GM21447 (cell line): ENCODE data around the gene FCHO1.
"Not testable (repeated sequence)": the region's sequence is repeated elsewhere in the genome, so short reads cannot be mapped to it uniquely, and the experiment has no call there.

Experiments
- ATAC-seq: cut with Tn5 transposase; IDR thresholded peaks from one replicate; pipeline ENCODE4 v1.9.1; 2021; ENCODE audit not compliant: unreplicated experiment

FCHO1 gene

GRCh38 chr19:17790059-17790780 lies 38.9 kb downstream of the FCHO1 start:
- ATAC-seq: no peak

GRCh38 chr19:17794412-17794730 lies 43.1 kb downstream of the FCHO1 start:
- no peak for ATAC-seq

- no peak for ATAC-seq
These were observed 43.6 kb downstream of the FCHO1 start, which contains the start of gene B3GNT3 for GRCh38 chr19:17794731-17795494. Gene B3GNT3, plus strand, starts transcription at chr19:17795138. Its CDS starts 12,670 bp downstream, at chr19:17807808.

- no peak for ATAC-seq
These were observed 44.2 kb downstream of the FCHO1 start for GRCh38 chr19:17795495-17795856.

DNA sequence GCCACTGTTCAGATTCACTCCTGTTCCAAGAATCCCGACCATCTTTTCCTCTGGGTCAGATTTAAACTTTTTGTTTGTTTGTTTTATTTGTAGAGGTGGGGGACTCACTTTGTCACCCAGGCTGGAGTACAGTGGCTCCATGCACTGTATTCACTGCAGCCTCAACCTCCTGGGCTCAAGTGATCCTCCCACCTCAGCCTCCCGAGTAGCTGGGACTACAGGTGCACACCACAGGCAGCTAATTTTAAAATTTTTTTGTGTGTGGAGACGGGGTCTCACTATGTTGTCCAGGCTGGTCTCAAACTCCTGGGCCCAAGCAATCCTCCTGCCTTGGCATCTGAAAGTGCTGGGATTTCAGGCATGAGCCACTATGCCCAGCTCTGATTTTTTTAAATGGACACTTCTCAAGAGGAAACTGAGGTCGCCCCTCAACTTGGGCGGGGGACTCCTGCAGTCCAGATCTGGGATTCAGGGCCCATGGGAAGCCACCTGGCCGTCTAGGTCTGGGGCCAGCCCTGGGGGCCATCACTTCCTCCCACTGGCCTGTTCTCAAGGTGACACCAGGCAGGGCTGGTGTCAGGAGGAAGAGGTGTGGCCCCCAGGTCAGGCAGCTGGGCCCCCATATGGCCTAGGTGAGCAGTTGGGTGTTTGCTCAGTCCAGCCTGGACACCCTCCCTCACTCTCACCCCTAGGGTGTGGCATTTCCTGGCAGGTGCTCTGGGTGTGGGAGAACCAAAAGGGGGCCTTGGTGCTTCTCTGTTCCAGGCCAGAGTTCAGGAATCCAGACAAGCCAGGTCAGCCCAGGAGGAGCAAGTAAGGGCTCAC lies 44.9 kb downstream of the FCHO1 start:
- ATAC-seq: no peak

- no peak for ATAC-seq
These were observed 45.7 kb downstream of the FCHO1 start for GRCh38 chr19:17796838-17797423.

GRCh38 chr19:17797424-17798201 lies 46.3 kb downstream of the FCHO1 start:
- no peak for ATAC-seq

GRCh38 chr19:17798599-17798998 lies 47.3 kb downstream of the FCHO1 start:
- ATAC-seq: not testable (repeated sequence)

DNA sequence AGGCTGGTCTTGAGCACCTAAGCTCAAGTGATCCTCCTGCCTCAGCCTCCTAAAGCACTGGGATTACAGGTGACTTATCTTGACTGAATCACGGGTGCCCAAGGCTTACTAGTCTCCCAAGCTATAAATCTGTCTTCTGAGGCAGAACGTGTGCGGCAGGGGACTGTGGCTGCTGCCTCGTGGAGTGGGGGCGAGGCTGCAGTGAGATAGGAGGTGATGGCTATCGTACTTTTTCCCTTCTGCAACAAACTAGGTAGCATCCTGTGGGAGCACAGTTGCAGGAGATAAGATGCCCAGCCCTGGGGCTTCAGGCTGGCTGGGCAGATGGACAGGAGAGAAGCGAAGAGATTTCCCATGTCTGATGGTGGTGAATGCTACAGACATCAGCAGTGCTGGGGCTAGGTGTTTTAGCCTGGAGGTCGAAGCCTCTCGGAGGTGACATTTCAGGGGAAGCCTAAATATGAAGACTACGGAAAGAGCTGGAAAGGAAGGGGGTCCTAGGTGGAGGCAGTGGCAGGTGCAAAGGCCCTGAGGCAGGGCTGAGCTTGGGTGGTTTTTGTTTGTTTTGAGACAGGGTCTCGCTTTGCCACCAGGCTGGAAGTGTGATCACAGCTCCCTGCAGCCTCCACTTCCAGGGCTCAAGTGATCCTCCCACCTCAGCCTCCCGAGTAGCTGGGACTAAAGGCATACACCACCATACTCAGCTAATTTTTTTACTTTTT lies 51.0 kb downstream of the FCHO1 start:
- no peak for ATAC-seq

DNA sequence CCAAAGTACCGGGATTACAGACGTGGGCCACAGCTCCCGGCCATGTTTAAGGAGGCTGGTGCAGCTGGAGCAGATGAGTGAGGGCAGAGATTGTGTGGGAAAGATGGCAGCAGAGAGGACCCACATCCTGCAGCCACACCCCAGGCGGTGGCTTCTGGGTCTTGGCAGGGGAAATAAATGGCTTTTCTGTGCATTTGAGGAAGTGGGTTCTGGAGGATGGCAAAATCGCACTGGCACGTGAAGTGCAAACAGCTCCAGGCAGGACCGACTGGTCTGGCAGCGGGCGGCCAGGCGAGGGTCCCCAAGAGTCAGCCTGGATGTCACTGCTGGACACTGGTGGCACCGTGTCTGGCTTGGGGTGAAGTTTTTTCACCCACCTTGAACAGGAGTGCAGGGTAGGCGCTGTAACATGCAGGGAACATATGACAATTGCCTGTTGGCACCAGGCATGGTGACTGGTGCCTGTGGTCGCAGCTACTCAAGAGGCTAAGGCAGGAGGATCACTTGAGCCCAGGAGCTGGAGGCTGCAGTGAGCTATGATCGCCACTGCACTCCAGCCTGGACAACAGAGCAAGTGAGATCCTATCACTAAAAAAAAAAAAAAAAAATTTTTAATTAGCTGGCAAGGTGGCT lies 52.1 kb downstream of the FCHO1 start:
- no peak for ATAC-seq

GRCh38 chr19:17805427-17805826 lies 54.1 kb downstream of the FCHO1 start:
- ATAC-seq: no peak

- ATAC-seq: no peak
These were observed 55.7 kb downstream of the FCHO1 start for GRCh38 chr19:17806945-17807344.

DNA sequence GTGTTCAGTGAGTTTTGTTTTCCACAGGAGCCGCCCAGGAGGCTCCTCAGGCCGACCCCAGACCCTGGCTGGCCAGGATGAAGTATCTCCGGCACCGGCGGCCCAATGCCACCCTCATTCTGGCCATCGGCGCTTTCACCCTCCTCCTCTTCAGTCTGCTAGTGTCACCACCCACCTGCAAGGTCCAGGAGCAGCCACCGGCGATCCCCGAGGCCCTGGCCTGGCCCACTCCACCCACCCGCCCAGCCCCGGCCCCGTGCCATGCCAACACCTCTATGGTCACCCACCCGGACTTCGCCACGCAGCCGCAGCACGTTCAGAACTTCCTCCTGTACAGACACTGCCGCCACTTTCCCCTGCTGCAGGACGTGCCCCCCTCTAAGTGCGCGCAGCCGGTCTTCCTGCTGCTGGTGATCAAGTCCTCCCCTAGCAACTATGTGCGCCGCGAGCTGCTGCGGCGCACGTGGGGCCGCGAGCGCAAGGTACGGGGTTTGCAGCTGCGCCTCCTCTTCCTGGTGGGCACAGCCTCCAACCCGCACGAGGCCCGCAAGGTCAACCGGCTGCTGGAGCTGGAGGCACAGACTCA lies 56.5 kb downstream of the FCHO1 start:
- ATAC-seq: no peak

DNA sequence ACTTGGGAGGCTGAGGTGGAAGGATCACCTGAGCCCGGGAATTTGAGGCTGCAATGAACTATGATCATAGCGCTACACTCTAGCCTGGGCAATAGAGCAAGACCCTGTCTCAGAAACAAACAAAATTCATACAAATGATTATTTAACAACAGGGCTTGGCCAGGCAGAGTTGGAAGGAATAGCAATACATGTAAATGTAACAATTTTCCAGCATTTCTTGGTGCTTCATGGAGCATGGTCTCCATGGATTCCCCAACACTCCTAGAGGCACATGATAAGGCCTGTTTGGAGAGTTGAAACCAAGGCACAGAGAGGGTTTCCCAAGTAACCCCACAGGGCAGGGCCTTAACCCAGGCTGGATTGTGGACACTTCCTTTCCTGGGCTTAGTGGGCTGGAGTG lies 59.8 kb downstream of the FCHO1 start:
- ATAC-seq: no peak

- ATAC-seq: no peak
These were observed 60.4 kb downstream of the FCHO1 start for GRCh38 chr19:17811681-17812080.

GRCh38 chr19:17812099-17812498 lies 60.8 kb downstream of the FCHO1 start:
- no peak for ATAC-seq

DNA sequence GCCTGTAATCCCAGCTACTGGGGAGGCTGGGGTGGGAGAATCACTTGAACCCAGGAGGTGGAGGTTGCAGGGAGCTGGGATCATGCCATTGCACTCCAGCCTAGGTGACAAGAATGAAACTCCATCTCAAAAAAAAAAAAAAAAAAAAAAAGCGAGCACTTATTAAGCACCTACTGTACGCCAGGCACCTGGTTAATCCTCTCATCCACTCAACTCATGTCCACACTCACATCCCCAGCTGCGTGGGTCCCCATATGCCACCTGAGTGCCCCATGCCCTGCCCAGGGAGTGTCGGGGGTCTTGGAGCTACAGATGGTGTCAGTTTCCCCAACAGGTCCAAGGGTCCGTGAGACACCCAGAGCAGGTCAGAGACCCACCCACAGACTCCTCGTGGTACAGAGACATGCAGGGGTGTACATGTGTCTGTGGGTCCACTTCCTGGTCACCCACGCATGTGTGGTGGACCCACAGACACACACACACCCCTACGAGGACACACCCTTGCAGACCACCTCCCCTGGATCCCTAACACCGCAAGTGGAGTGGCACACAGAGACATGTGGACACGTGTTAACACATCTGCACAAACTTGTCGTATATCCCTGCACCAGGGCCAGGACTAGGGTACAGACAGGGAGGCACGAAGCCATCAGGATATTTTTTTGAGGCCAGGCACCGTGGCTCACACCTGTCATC lies 66.5 kb downstream of the FCHO1 start:
- ATAC-seq: no peak

DNA sequence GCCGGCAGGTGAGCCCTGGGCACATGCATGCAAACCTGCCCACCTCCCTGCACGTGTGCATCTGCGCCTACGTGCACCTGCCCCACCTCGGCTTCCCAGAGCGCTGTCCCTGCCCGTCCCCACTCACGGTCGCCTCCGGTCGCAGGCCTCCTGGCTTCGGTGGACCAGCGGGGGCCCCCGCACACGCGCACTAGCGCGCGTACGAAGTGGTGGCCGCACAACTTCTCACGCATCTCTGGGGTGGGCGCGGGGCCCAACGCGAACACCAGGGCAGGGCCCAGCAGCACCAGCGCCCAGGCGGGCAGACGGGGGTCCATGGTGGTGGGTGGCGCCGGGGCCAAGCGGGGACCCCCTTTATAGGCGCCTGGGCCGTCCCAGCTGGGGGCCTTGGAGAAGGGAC lies 69.9 kb downstream of the FCHO1 start, which contains the start of gene INSL3:
TSS of gene INSL3 (minus strand) at position 330 of the 400 bp plus-strand sequence. CDS start at position 317, 13 bp downstream.
- ATAC-seq: no peak
